Colonic mucosa (tissue), 4 donors: ENCODE measurements around the gene ZNF385B. TPM values are rescaled to one million over a fixed set of nuclear protein-coding genes. Genes with fewer than 3 reads are reported as not detected.

ENCODE experiments used
- DNase-seq: peaks from one replicate; pipeline ENCODE4 v3.0.0-alpha.2; 2020
- H3K27ac ChIP-seq: fragments of 200-600 bp; one replicate; pipeline ENCODE4 v1.8.0; 2021
- H3K27me3 ChIP-seq: fragments of 200-600 bp; one replicate; pipeline ENCODE4 v1.8.0; 2021
- H3K36me3 ChIP-seq: fragments of 200-600 bp; one replicate; pipeline ENCODE4 v1.8.0; 2021
- H3K4me1 ChIP-seq: fragments of 200-600 bp; one replicate; pipeline ENCODE4 v1.8.0; 2021; ENCODE audit warnings: mild to moderate bottlenecking
- H3K4me3 ChIP-seq: fragments of 200-600 bp; one replicate; pipeline ENCODE4 v1.8.0; 2021
- H3K9ac ChIP-seq, 2 donors: one replicate each; pipeline ENCODE4 v1.7.0; 2013; ENCODE audit warnings: control low read depth in 2 of 2, low read depth in 2 of 2, low read length in 2 of 2
- H3K9me3 ChIP-seq: fragments of 200-600 bp; one replicate; pipeline ENCODE4 v1.8.0; 2021
- CTCF ChIP-seq: fragments of 200-600 bp; IDR thresholded peaks from one replicate; pipeline ENCODE4 v1.8.0; 2022; ENCODE audit warnings: antibody characterized with exemption, mild to moderate bottlenecking
- intact Hi-C: fragments of 100-400 bp; cut with DNase I; formaldehyde crosslinking; loops from one replicate; pipeline ENCODE4 v1.14.1; 2022
- total RNA-seq, 2 donors: library from RNA; stranded (reverse); fragmentation: NEBNext Ultra II Directional in 1 of 2; extraction: Animal tissue kit (Norgen Biotek cat#: 25700) in 1 of 2; gene quantifications; one replicate each; pipeline ENCODE4 v1.2.1, GENCODE V29; 2021
- donor health status: healthy.
- donor health status: DM: no; HTN: no; CAD: no.
- donor health status: DM: no; HTN: no; CAD: no.

ZNF385B gene
- total RNA-seq, 2 donors from 2014 or later: 0.10 to 0.69 TPM

- Histone ChIP-seq H3K27ac (no peak overlapping the region), H3K4me1 (no peaks in the 10 kb centered on the region), H3K36me3 (no peaks in the 10 kb centered on the region), H3K4me3 (no peak overlapping the region), H3K9me3 (no peaks in the 10 kb centered on the region), H3K9ac (no peak overlapping the region), H3K27me3 (no peaks in the 10 kb centered on the region)
- no peak for DNase-seq
- no peak for TF ChIP-seq CTCF
- intact Hi-C loops: loop anchor here (10.0 kb wide), 1 partner anchor 217 kb away; no protein-coding TSS in a partner anchor
Measured at GRCh38 chr2:179442206-179442605, 419.2 kb downstream of the ZNF385B start.

GRCh38 chr2:179441551-179441950 lies 419.9 kb downstream of the ZNF385B start:
- no peak for DNase-seq
- no peaks in the 10 kb centered on the region for H3K9me3 ChIP-seq
- no peak overlapping the region for H3K4me3 ChIP-seq
- H3K9ac ChIP-seq: no peak overlapping the region
- TF ChIP-seq CTCF: no peak
- intact Hi-C loops: loop anchor here (10.0 kb wide), 1 partner anchor 217 kb away; no protein-coding TSS in a partner anchor
- H3K4me1 ChIP-seq: no peaks in the 10 kb centered on the region
- H3K27me3 ChIP-seq: no peaks in the 10 kb centered on the region
- H3K36me3 ChIP-seq: no peaks in the 10 kb centered on the region
- H3K27ac ChIP-seq: no peak overlapping the region

- Histone ChIP-seq H3K36me3 (no peaks in the 10 kb centered on the region), H3K27ac (no peak overlapping the region), H3K4me3 (no peak overlapping the region), H3K9me3 (no peaks in the 10 kb centered on the region), H3K27me3 (no peaks in the 10 kb centered on the region), H3K4me1 (no peaks in the 10 kb centered on the region), H3K9ac (no peak overlapping the region)
- intact Hi-C loops: loop anchor here (10.0 kb wide), 1 partner anchor 216 kb away; no protein-coding TSS in a partner anchor
- TF ChIP-seq CTCF: peak; percentile 61
- DNase-seq: no peak
Measured at GRCh38 chr2:179440642-179441251, 420.7 kb downstream of the ZNF385B start.

- Histone ChIP-seq H3K27ac (no peak overlapping the region), H3K27me3 (no peaks in the 10 kb centered on the region), H3K9ac (no peak overlapping the region), H3K4me1 (no peaks in the 10 kb centered on the region), H3K9me3 (no peaks in the 10 kb centered on the region), H3K36me3 (no peaks in the 10 kb centered on the region), H3K4me3 (no peak overlapping the region)
- DNase-seq: no peak
- no peak for TF ChIP-seq CTCF
- intact Hi-C loops: no loop called here
Measured at GRCh38 chr2:179438654-179439053, 422.8 kb downstream of the ZNF385B start.

- intact Hi-C loops: no loop called here
- H3K9me3 ChIP-seq: no peaks in the 10 kb centered on the region
- H3K4me1 ChIP-seq: no peaks in the 10 kb centered on the region
- no peak overlapping the region for H3K9ac ChIP-seq
- H3K27ac ChIP-seq: no peak overlapping the region
- H3K27me3 ChIP-seq: no peaks in the 10 kb centered on the region
- DNase-seq: no peak
- TF ChIP-seq CTCF: no peak
- no peak overlapping the region for H3K4me3 ChIP-seq
- no peaks in the 10 kb centered on the region for H3K36me3 ChIP-seq
Measured at GRCh38 chr2:179437430-179437829, 424.0 kb downstream of the ZNF385B start.
